RWPE1 (cell line): ENCODE measurements around the gene NTNG2.

Experiments used
- CTCF ChIA-PET: fragments of 350-600 bp; sonication (Branson Sonifier 250); formaldehyde crosslinking; extraction: SDS; loops from one replicate; lab custom pipeline; 2021; lab: Yijun Ruan, JAX
- POLR2A ChIA-PET: fragments of 400-600 bp; formaldehyde crosslinking; extraction: SDS; loops from one replicate; lab custom pipeline; 2020; ENCODE audit warnings: antibody characterized with exemption; ENCODE audit not compliant: low non-redundant PET; lab: Yijun Ruan, JAX
- DNase-seq: peaks from one replicate; pipeline ENCODE4 v3.0.0; 2012; ENCODE audit warnings: low spot score
- H3K27ac ChIP-seq: fragments of 450-650 bp; 2 replicates; pipeline ENCODE4 v1.5.1; 2017
- CTCF ChIP-seq: fragments of 450-650 bp; conservative IDR thresholded peaks from 2 replicates; pipeline ENCODE4 v1.5.1; 2017; ENCODE audit warnings: low read depth, mild to moderate bottlenecking

Gene NTNG2

GRCh38 chr9:132151118-132151517 is 10.7 kb upstream of the NTNG2 start:
- ChIA-PET POLR2A (no interaction called here), CTCF (interaction anchor here (0.6 to 1.9 kb wide), 3 partner anchors 19 to 206 kb away, joined by 3 to 9 read pairs (median 5); no protein-coding TSS in a partner anchor)
- no peak for DNase-seq
- H3K27ac ChIP-seq: no peak overlapping the region
- TF ChIP-seq CTCF: no peak

GRCh38 chr9:132152231-132152630 is 9.6 kb upstream of the NTNG2 start:
- H3K27ac ChIP-seq: no peak overlapping the region
- TF ChIP-seq CTCF: no peak
- ChIA-PET CTCF (interaction anchor here (1.0 kb wide), 1 partner anchor 16 kb away, joined by 4 read pairs; no protein-coding TSS in a partner anchor), POLR2A (no interaction called here)
- DNase-seq: no peak

- no peak for DNase-seq
- POLR2A ChIA-PET: no interaction called here
- no peak for TF ChIP-seq CTCF
- H3K27ac ChIP-seq: no peak overlapping the region
- CTCF ChIA-PET: no interaction called here
Measured at GRCh38 chr9:132154863-132155567, 6.8 kb upstream of the NTNG2 start.

GRCh38 chr9:132155568-132155895 is 6.3 kb upstream of the NTNG2 start:
- ChIA-PET CTCF (no interaction called here), POLR2A (no interaction called here)
- DNase-seq: no peak
- TF ChIP-seq CTCF: no peak
- H3K27ac ChIP-seq: no peak overlapping the region

- ChIA-PET CTCF (no interaction called here), POLR2A (no interaction called here)
- no peak for TF ChIP-seq CTCF
Measured at GRCh38 chr9:132156262-132156661, 5.6 kb upstream of the NTNG2 start.

GRCh38 chr9:132157347-132158116 is 4.3 kb upstream of the NTNG2 start:
- TF ChIP-seq CTCF: no peak
- CTCF ChIA-PET: no interaction called here
- DNase-seq: no peak
- H3K27ac ChIP-seq: no peak overlapping the region
- POLR2A ChIA-PET: no interaction called here

More at GRCh38 chr9:132156262-132156661, 5.6 kb upstream of the NTNG2 start:
- DNase-seq: no peak
- no peak overlapping the region for H3K27ac ChIP-seq
